ENCODE measurements around the gene ALDH9A1.

DNA sequence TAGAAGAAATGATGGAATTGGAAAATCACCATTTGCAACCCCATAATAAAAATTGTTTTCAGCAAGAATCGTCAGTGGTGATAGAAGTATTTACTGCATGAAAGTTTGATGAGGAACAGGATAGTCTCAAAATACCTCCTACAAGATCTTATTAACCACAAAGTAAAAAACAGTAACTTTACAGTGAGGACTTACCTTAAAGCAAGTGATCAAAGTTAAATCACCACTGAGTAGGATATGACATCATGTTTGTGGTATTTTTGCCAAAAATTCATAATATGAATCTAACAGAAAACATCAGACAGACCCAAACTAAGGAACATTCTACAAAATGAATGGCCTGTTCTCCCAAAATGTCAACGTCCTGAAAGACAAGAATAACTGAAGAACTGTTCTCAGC lies 19.9 kb downstream of the ALDH9A1 start:
- no peak for TF ChIP-seq CTCF (conservative IDR thresholded peaks at IDR 0.05; ENCODE audit: low read length)
- TF ChIP-seq EZH2phosphoT487 (IDR thresholded peaks at IDR 0.05; ENCODE audit: borderline replicate concordance) = no peak

Measured in Loucy (cell line).